Hepatocyte (in vitro differentiated cells): ENCODE data around the gene GLA.

Experiments used
- CTCF ChIP-seq: fragments of 200-600 bp; sonication (generic); IDR thresholded peaks from 2 replicates; pipeline ENCODE4 v1.5.1; 2016; ENCODE audit warnings: antibody characterized with exemption, mild to moderate bottlenecking; ENCODE audit not compliant: poor library complexity
- EZH2 ChIP-seq: fragments of 200-600 bp; sonication (generic); IDR thresholded peaks from 2 replicates; pipeline ENCODE4 v1.6.1; 2016; ENCODE audit warnings: antibody characterized with exemption, mild to moderate bottlenecking, borderline replicate concordance

- TF ChIP-seq CTCF (no peak), EZH2 (no peak)
These were observed 21.8 kb downstream of the GLA start, which contains the start of gene BTK for GRCh38 chrX:101385795-101386541.
